Spleen (tissue), 11 donors: ENCODE measurements around the gene LPAR3. TPM values are rescaled to one million over a fixed set of nuclear protein-coding genes. Genes with fewer than 3 reads are reported as not detected.

Experiments used
- DNase-seq: peaks from one replicate; pipeline ENCODE4 v3.0.0-alpha.2; 2020
- H3K27ac ChIP-seq, 8 donors: fragments of 200-600 bp; sonication (generic) in 7 of 8; 1 replicate in 4 of 8; 2 replicates in 4 of 8; pipeline versions ENCODE4 v1.5.0 to v1.8.0; 2016 to 2021; ENCODE audit warnings: inconsistent platforms in 4 of 8, mild to moderate bottlenecking in 4 of 8, moderate library complexity in 1 of 8
- H3K27me3 ChIP-seq, 7 donors: fragments of 200-600 bp; sonication (generic) in 6 of 7; replicated peaks in 1 of 7; 1 replicate in 4 of 7; 2 replicates in 3 of 7; pipeline versions ENCODE4 v1.5.0 to v1.8.0; 2016 to 2021; ENCODE audit warnings: inconsistent platforms in 3 of 7, mild to moderate bottlenecking in 1 of 7
- H3K36me3 ChIP-seq, 6 donors: fragments of 200-600 bp; sonication (generic) in 5 of 6; 1 replicate in 4 of 6; 2 replicates in 2 of 6; pipeline versions ENCODE4 v1.5.0 to v1.8.0; 2016 to 2021; ENCODE audit warnings: inconsistent platforms in 2 of 6
- H3K4me1 ChIP-seq, 6 donors: fragments of 200-600 bp; sonication (generic) in 5 of 6; 1 replicate in 3 of 6; 2 replicates in 3 of 6; pipeline versions ENCODE4 v1.5.0 to v1.8.0; 2016 to 2021; ENCODE audit warnings: inconsistent platforms in 3 of 6
- H3K4me3 ChIP-seq, 8 donors: fragments of 200-600 bp; sonication (generic) in 7 of 8; 1 replicate in 4 of 8; 2 replicates in 4 of 8; pipeline versions ENCODE4 v1.5.0 to v1.8.0; 2016 to 2021; ENCODE audit warnings: inconsistent platforms in 4 of 8, mild to moderate bottlenecking in 4 of 8, moderate library complexity in 2 of 8
- H3K9me3 ChIP-seq, 8 donors: fragments of 200-600 bp; sonication (generic) in 7 of 8; 1 replicate in 4 of 8; 2 replicates in 4 of 8; pipeline versions ENCODE4 v1.5.0 to v1.8.0; 2016 to 2021; ENCODE audit warnings: inconsistent platforms in 4 of 8
- POLR2A ChIP-seq, 3 donors: fragments of 450-650 bp; IDR thresholded peaks; one replicate each; pipeline ENCODE4 v1.5.1; 2017; ENCODE audit warnings: antibody characterized with exemption in 3 of 3, mild to moderate bottlenecking in 1 of 3
- POLR2AphosphoS5 ChIP-seq, 3 donors: sonication (generic); formaldehyde crosslinking; IDR thresholded peaks; one replicate each; pipeline ENCODE4 v1.5.1; 2017; ENCODE audit warnings: antibody characterized with exemption in 3 of 3
- WGBS, 5 donors: extraction: QIAGEN DNeasy Blood & Tissue Kit in 3 of 5; methylation state at CpG; one replicate each; pipeline versions ENCODE4 v1.1.5 to v1.1.7; 2013 to 2018; 5-methylcytosine and 5-hydroxymethylcytosine counted together
- intact Hi-C: fragments of 100-400 bp; cut with DNase I; formaldehyde crosslinking; loops from one replicate; pipeline ENCODE4 v1.15.0; 2023; ENCODE audit warnings: low total_unique reads
- polyA plus RNA-seq, 3 donors: library from polyadenylated mRNA; stranded (reverse); fragments of 200-250 nt; gene quantifications; one replicate each; pipeline ENCODE4 v1.2.1, GENCODE V29; 2013
- total RNA-seq, 7 donors: library from RNA; depleted of rRNA in 3 of 7; stranded (reverse); fragments of >200 nt in 3 of 7; fragmentation: NEBNext Ultra II Directional in 4 of 7; extraction: Animal tissue kit (Norgen Biotek cat#: 25700) in 4 of 7; gene quantifications; one replicate each; pipeline versions ENCODE4 v1.1.0 to v1.2.1, GENCODE V29; 2016 to 2021
- TF ChIP-seq, protein P1 (sequence below), 11 experiments: fragments of 200-600 bp in 7 of 11; fragments of 450-650 bp in 4 of 11; sonication (generic) in 4 of 11; IDR thresholded peaks in 8 of 11; conservative IDR thresholded peaks in 3 of 11; 1 replicate in 7 of 11; 2 replicates in 4 of 11; pipeline versions ENCODE4 v1.4.0 to v1.8.0; 2016 to 2021; ENCODE audit warnings: antibody characterized with exemption in 11 of 11, inconsistent platforms in 4 of 11, mild to moderate bottlenecking in 1 of 11
- donor health status: healthy with polysubstance abuse.
- donor health status: DM: no; HTN: no; CAD: no; lungs with moderate emphysema.
- donor health status: DM: no; HTN: no; CAD: no.
- donor health status: Bipolar disorder and iron deficiency.
- donor health status: healthy.
- donor health status: DM: no; HTN: no; CAD: no.
- donor health status: DM: yes; HTN: yes; CAD: no.

Gene LPAR3
- total and polyA plus RNA-seq, 10 donors = 0.03 to 0.85 (median 0.31) TPM

DNA sequence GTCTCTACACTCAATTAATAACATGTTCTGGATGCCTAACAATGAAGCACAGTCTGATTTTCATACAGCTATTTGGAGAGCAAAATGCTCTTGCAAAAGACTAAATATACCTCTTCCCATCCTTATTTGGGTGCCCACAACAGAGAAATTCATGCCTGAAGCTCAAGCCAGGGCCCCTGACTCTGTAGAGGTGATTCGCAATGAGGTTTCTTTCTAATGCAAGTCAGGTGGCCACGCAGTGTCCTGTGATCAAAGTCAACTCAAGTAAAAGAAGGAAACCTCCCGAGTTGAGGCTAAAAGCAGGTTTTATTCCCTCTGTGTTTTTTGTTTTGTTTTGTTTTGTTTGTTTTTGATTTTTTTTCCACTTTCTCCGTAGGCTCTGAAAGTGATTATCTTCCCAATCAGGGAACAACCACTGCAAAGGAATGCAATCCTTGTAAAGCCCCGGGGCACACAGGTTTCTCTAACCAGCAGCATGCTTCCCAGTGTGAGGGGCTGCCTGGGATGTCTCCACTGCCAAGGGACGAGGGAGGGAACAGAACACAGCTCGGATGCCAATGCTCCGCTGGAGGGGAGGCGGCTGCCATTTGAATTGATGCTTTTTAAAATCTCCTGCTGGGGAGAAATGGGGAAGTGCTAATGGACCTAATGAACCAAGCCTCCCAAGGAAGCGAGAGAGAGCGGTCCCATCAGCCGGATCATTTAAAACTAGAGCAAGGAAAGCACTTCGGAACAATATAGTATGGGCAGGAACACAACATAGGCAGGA is 128.9 kb downstream of the LPAR3 start:
- DNase-seq = no peak
- WGBS, 5 donors = 53 to 63% (median 56%) methylated on average over 13 of the region's 13 CpGs
- Histone ChIP-seq H3K9me3 (no peaks in the 10 kb centered on the region), H3K27me3 (peaks cover 0 to 32% (median 0%) of the 10 kb centered on the region in 7 donors), H3K4me1 (peaks cover 0 to 5% (median 1%) of the 10 kb centered on the region in 6 donors), H3K36me3 (no peaks in the 10 kb centered on the region), H3K4me3 (no peak overlapping the region), H3K27ac (no peak overlapping the region)
- intact Hi-C loops = no loop called here
- TF ChIP-seq POLR2A (IDR thresholded peaks at IDR 0.05) (no peak), POLR2AphosphoS5 (IDR thresholded peaks at IDR 0.05) (no peak)
- TF ChIP-seq, protein P1, sequence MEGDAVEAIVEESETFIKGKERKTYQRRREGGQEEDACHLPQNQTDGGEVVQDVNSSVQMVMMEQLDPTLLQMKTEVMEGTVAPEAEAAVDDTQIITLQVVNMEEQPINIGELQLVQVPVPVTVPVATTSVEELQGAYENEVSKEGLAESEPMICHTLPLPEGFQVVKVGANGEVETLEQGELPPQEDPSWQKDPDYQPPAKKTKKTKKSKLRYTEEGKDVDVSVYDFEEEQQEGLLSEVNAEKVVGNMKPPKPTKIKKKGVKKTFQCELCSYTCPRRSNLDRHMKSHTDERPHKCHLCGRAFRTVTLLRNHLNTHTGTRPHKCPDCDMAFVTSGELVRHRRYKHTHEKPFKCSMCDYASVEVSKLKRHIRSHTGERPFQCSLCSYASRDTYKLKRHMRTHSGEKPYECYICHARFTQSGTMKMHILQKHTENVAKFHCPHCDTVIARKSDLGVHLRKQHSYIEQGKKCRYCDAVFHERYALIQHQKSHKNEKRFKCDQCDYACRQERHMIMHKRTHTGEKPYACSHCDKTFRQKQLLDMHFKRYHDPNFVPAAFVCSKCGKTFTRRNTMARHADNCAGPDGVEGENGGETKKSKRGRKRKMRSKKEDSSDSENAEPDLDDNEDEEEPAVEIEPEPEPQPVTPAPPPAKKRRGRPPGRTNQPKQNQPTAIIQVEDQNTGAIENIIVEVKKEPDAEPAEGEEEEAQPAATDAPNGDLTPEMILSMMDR (IDR thresholded peaks at IDR 0.05 in 8 of 11, conservative IDR thresholded peaks at IDR 0.05 in 3 of 11) = no peak

DNA sequence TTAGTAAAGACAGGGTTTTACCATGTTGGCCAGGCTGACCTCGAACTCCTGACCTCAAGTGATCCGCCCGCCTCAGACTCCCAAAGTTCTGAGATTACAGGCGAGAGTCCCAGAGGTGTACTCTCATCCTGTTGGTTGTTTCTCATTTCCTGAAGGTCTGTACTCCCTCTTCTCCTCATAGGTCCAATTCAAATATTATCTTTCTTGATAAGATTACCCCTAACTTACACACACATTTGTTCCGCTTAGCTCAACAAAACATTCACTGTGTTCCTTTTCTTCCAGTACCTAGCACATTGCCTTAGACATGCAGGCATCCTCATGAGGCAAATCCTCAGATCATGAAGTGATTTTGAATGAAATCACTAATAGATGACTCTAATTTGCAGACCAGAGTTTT is 130.3 kb downstream of the LPAR3 start:
- 67 to 80% (median 69%) methylated on average over 5 of the region's 5 CpGs for WGBS, 5 donors
- intact Hi-C loops = no loop called here

More for the DNA sequence above, 130.3 kb downstream of the LPAR3 start:
- no peak overlapping the region for H3K27ac ChIP-seq
- no peaks in the 10 kb centered on the region for H3K36me3 ChIP-seq
- no peaks in the 10 kb centered on the region for H3K9me3 ChIP-seq
- TF ChIP-seq POLR2A (IDR thresholded peaks at IDR 0.05) (no peak), POLR2AphosphoS5 (IDR thresholded peaks at IDR 0.05) (no peak)
- TF ChIP-seq, protein P1 (IDR thresholded peaks at IDR 0.05 in 8 of 11, conservative IDR thresholded peaks at IDR 0.05 in 3 of 11) = no peak
- H3K4me3 ChIP-seq = no peak overlapping the region
- H3K27me3 ChIP-seq = peaks cover 0 to 34% (median 0%) of the 10 kb centered on the region in 7 donors
- DNase-seq = no peak
- peaks cover 0 to 10% (median 2%) of the 10 kb centered on the region in 6 donors for H3K4me1 ChIP-seq

Other genes starting within 250 kb of the LPAR3 start
- 10 to 100 TPM in 3 of 7 donors, 1 to 10 TPM in 4; 8.0 to 14.2 (median 9.5) TPM for gene SSX2IP, start 202.7 kb downstream of the LPAR3 start, total RNA-seq
- 1 to 10 TPM; 2.8 to 4.1 (median 3.8) TPM for gene SSX2IP, start 202.7 kb downstream of the LPAR3 start, polyA plus RNA-seq
- gene MCOLN2, start 103.9 kb upstream of the LPAR3 start, total RNA-seq = 10 to 100 TPM; 13.1 to 24.8 (median 16.6) TPM
- 10 to 100 TPM; 19.0 to 32.8 (median 27.4) TPM for gene MCOLN2, start 103.9 kb upstream of the LPAR3 start, polyA plus RNA-seq
- gene MCOLN3, start 155.3 kb upstream of the LPAR3 start, total RNA-seq = 1 to 10 TPM in 6 of 7 donors, under 1 TPM in 1; 0.72 to 8.7 (median 2.5) TPM
- 1 to 10 TPM in 2 of 3 donors, under 1 TPM in 1; 0.68 to 2.0 (median 1.4) TPM for gene MCOLN3, start 155.3 kb upstream of the LPAR3 start, polyA plus RNA-seq